ENCODE results near the gene MMP19. TPM values are rescaled to one million over a fixed set of nuclear protein-coding genes. Genes with fewer than 3 reads are reported as not detected.

MMP19 gene
- total RNA-seq, 2 donors from 2014 or later, result 0.40 to 2.1 TPM

- Mint-ChIP-seq H3K9me3 (no peaks in the 10 kb centered on the region), H3K4me3 (no peak within 1 kb of the TSS), H3K36me3 (ENCODE audit: low read depth) (peaks cover 40% of the 10 kb centered on the region), H3K27me3 (ENCODE audit: insufficient read depth) (no peaks in the 10 kb centered on the region), H3K4me1 (peaks cover 21% of the 10 kb centered on the region), H3K27ac (no peak within 1 kb of the TSS)
- H3K36me3 ChIP-seq (ENCODE audit: control insufficient read depth, insufficient read depth, low read length), result peaks cover 66% of the 10 kb centered on the region
- peak; percentile 100 for DNase-seq
- 0 to 1% methylated on average over 30 to 38 of the region's 38 CpGs for WGBS, 2 experiments (ENCODE audit: insufficient coverage in 1 of 2, insufficient read length in 1 of 2)
- peaks cover 4% of the 10 kb centered on the region for H3K4me1 ChIP-seq (ENCODE audit: control insufficient read depth, insufficient read depth, low read length)
- H3K27ac ChIP-seq (ENCODE audit: low read depth, low read length), result peak within 1 kb of the TSS; percentile 27
- H3K9ac ChIP-seq (ENCODE audit: extremely low read depth, low read length, poor library complexity, severe bottlenecking), result peak within 1 kb of the TSS; percentile 84
- no peaks in the 10 kb centered on the region for H3K9me3 ChIP-seq (ENCODE audit: control insufficient read depth, low read length)
- no peaks in the 10 kb centered on the region for H3K27me3 ChIP-seq (ENCODE audit: control insufficient read depth, insufficient read depth, low read length, poor library complexity, severe bottlenecking)
- TF ChIP-seq, protein P1, sequence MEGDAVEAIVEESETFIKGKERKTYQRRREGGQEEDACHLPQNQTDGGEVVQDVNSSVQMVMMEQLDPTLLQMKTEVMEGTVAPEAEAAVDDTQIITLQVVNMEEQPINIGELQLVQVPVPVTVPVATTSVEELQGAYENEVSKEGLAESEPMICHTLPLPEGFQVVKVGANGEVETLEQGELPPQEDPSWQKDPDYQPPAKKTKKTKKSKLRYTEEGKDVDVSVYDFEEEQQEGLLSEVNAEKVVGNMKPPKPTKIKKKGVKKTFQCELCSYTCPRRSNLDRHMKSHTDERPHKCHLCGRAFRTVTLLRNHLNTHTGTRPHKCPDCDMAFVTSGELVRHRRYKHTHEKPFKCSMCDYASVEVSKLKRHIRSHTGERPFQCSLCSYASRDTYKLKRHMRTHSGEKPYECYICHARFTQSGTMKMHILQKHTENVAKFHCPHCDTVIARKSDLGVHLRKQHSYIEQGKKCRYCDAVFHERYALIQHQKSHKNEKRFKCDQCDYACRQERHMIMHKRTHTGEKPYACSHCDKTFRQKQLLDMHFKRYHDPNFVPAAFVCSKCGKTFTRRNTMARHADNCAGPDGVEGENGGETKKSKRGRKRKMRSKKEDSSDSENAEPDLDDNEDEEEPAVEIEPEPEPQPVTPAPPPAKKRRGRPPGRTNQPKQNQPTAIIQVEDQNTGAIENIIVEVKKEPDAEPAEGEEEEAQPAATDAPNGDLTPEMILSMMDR (conservative IDR thresholded peaks at IDR 0.05), result no peak
- peak within 1 kb of the TSS; percentile 99 for H3K4me3 ChIP-seq (ENCODE audit: low read length)
Observed at GRCh38 chr12:55817345-55818139, 25.2 kb downstream of the MMP19 start, which contains the start of the genes ORMDL2 and SARNP. Gene ORMDL2, plus strand, starts transcription at chr12:55818041. Its CDS starts 959 bp downstream, at chr12:55819000. Gene SARNP, minus strand, starts transcription at chr12:55817724. Its CDS starts 23 bp downstream, at chr12:55817701.

GRCh38 chr12:55816881-55817344 is 25.8 kb downstream of the MMP19 start:
- Mint-ChIP-seq H3K36me3 (ENCODE audit: low read depth) (peaks cover 34% of the 10 kb centered on the region), H3K9me3 (no peaks in the 10 kb centered on the region), H3K4me3 (no peak overlapping the region), H3K27ac (no peak overlapping the region), H3K4me1 (peaks cover 23% of the 10 kb centered on the region), H3K27me3 (ENCODE audit: insufficient read depth) (no peaks in the 10 kb centered on the region)
- TF ChIP-seq, protein P1 (conservative IDR thresholded peaks at IDR 0.05), result no peak
- DNase-seq, result no peak
- peaks cover 61% of the 10 kb centered on the region for H3K36me3 ChIP-seq (ENCODE audit: control insufficient read depth, insufficient read depth, low read length)
- peak overlapping the region; percentile 84 for H3K9ac ChIP-seq (ENCODE audit: extremely low read depth, low read length, poor library complexity, severe bottlenecking)
- peak overlapping the region; percentile 27 for H3K27ac ChIP-seq (ENCODE audit: low read depth, low read length)
- 0 to 2% methylated on average over 3 to 14 of the region's 14 CpGs for WGBS, 2 experiments (ENCODE audit: insufficient coverage in 1 of 2, insufficient read length in 1 of 2)
- H3K4me3 ChIP-seq (ENCODE audit: low read length), result peak overlapping the region; percentile 99
- H3K4me1 ChIP-seq (ENCODE audit: control insufficient read depth, insufficient read depth, low read length), result peaks cover 4% of the 10 kb centered on the region
- H3K27me3 ChIP-seq (ENCODE audit: control insufficient read depth, insufficient read depth, low read length, poor library complexity, severe bottlenecking), result no peaks in the 10 kb centered on the region
- H3K9me3 ChIP-seq (ENCODE audit: control insufficient read depth, low read length), result no peaks in the 10 kb centered on the region

DNA sequence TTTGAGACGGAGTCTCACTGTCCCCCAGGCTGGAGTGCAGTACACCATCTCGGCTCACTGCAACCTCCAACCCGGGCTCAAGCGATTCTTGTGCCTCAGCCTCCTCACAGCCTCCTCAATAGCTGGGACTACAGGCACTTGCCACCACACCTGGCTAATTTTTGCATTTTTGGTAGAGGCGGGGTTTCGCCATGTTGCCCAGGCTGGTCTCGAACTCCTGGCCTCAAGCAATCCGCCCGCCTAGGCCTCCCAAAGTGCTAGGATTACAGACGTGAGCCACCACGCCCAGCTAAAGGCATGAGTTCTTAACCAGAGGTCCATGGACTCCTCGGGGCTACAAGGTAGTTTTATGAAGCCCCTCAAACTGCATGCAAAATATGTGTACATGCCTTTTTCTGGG is 27.3 kb downstream of the MMP19 start:
- TF ChIP-seq, protein P1 (conservative IDR thresholded peaks at IDR 0.05), result no peak
- Histone ChIP-seq H3K36me3 (ENCODE audit: control insufficient read depth, insufficient read depth, low read length) (peaks cover 57% of the 10 kb centered on the region), H3K27ac (ENCODE audit: low read depth, low read length) (no peak overlapping the region), H3K27me3 (ENCODE audit: control insufficient read depth, insufficient read depth, low read length, poor library complexity, severe bottlenecking) (no peaks in the 10 kb centered on the region), H3K4me1 (ENCODE audit: control insufficient read depth, insufficient read depth, low read length) (peaks cover 4% of the 10 kb centered on the region), H3K9me3 (ENCODE audit: control insufficient read depth, low read length) (no peaks in the 10 kb centered on the region), H3K4me3 (ENCODE audit: low read length) (peak overlapping the region; percentile 99), H3K9ac (ENCODE audit: extremely low read depth, low read length, poor library complexity, severe bottlenecking) (no peak overlapping the region)
- 91 to 98% methylated on average over 9 to 12 of the region's 12 CpGs for WGBS, 2 experiments (ENCODE audit: insufficient coverage in 1 of 2, insufficient read length in 1 of 2)
- Mint-ChIP-seq H3K4me3 (no peak overlapping the region), H3K9me3 (no peaks in the 10 kb centered on the region), H3K27ac (no peak overlapping the region), H3K36me3 (ENCODE audit: low read depth) (peaks cover 24% of the 10 kb centered on the region), H3K4me1 (peaks cover 26% of the 10 kb centered on the region), H3K27me3 (ENCODE audit: insufficient read depth) (no peaks in the 10 kb centered on the region)
- peak; percentile 35 for DNase-seq
